ENCODE results near the gene TUBB. TPM values are rescaled to one million over a fixed set of nuclear protein-coding genes. Genes with fewer than 3 reads are reported as not detected.

The TUBB gene
- total and polyA plus RNA-seq, 9 of the 15 experiments (the other 6 are each of a cell fraction or from before 2014, with no cell fraction given) = 971 to 2,870 (median 1,478) TPM

DNA sequence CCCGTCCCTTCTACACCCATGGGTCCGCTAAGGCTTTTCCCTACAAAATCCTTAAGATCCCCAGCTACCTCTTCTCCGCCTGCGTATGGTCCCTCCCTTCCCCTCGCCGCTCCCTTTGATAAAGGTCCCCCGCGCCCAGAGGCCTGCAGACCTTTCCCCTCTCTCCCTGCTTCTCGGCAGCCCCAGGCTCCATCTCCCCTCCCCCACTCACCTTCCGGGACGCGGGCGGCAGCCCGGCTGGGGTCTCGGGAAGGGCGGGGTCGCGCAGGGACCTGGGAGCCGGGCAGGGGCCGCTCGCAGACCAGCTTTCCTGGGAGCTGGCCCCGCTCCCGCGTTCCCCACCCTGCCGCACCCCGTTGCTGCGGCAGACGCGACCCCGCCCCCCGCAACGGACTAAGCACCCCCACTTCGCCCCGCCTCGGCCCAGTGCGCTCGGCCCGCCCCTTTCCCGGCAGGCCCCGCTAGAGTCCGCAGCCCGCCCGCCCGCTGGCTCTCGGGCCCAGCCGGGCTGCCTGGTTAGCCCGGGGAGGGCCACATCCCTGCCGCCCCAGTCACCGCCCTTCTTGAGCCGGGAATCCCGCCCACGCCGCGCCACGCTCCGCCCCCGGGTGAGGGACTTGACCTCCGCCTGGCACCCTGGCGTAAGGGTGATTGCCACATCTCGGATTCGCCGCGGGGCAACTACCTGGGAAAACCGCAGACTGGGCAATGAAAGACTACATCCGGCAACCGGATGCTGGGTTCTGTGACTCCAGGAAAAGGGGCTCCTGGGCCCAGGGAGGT, 22.4 kb downstream of the TUBB start, which contains the start of gene FLOT1 (continued):
- TF ChIP-seq, protein P1, sequence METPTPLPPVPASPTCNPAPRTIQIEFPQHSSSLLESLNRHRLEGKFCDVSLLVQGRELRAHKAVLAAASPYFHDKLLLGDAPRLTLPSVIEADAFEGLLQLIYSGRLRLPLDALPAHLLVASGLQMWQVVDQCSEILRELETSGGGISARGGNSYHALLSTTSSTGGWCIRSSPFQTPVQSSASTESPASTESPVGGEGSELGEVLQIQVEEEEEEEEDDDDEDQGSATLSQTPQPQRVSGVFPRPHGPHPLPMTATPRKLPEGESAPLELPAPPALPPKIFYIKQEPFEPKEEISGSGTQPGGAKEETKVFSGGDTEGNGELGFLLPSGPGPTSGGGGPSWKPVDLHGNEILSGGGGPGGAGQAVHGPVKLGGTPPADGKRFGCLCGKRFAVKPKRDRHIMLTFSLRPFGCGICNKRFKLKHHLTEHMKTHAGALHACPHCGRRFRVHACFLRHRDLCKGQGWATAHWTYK (CRISPR knock-in tag; IDR thresholded peaks at IDR 0.05) = no peak; the same call in 1 of the 2 replicates
- TF ChIP-seq ARNT (IDR thresholded peaks at IDR 0.05) = no peak
- TF ChIP-seq, protein P2, sequence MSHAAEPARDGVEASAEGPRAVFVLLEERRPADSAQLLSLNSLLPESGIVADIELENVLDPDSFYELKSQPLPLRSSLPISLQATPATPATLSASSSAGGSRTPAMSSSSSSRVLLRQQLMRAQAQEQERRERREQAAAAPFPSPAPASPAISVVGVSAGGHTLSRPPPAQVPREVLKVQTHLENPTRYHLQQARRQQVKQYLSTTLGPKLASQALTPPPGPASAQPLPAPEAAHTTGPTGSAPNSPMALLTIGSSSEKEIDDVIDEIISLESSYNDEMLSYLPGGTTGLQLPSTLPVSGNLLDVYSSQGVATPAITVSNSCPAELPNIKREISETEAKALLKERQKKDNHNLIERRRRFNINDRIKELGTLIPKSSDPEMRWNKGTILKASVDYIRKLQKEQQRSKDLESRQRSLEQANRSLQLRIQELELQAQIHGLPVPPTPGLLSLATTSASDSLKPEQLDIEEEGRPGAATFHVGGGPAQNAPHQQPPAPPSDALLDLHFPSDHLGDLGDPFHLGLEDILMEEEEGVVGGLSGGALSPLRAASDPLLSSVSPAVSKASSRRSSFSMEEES (CRISPR knock-in tag; IDR thresholded peaks at IDR 0.05) = no peak
- TF ChIP-seq MCM7 (IDR thresholded peaks at IDR 0.05) = no peak
- no peak; the same call in 1 of the 2 replicates for TF ChIP-seq NR2C2 (CRISPR knock-in tag; IDR thresholded peaks at IDR 0.05)
- peak; percentile 89 for TF ChIP-seq NR2C2 (tag; IDR thresholded peaks at IDR 0.05)
- TF ChIP-seq COPS2 (conservative IDR thresholded peaks at IDR 0.05) = no peak
- TF ChIP-seq E2F3 (CRISPR knock-in tag; IDR thresholded peaks at IDR 0.05) = peak; percentile 6; the same call in 1 of the 2 replicates
- TF ChIP-seq, protein P3, sequence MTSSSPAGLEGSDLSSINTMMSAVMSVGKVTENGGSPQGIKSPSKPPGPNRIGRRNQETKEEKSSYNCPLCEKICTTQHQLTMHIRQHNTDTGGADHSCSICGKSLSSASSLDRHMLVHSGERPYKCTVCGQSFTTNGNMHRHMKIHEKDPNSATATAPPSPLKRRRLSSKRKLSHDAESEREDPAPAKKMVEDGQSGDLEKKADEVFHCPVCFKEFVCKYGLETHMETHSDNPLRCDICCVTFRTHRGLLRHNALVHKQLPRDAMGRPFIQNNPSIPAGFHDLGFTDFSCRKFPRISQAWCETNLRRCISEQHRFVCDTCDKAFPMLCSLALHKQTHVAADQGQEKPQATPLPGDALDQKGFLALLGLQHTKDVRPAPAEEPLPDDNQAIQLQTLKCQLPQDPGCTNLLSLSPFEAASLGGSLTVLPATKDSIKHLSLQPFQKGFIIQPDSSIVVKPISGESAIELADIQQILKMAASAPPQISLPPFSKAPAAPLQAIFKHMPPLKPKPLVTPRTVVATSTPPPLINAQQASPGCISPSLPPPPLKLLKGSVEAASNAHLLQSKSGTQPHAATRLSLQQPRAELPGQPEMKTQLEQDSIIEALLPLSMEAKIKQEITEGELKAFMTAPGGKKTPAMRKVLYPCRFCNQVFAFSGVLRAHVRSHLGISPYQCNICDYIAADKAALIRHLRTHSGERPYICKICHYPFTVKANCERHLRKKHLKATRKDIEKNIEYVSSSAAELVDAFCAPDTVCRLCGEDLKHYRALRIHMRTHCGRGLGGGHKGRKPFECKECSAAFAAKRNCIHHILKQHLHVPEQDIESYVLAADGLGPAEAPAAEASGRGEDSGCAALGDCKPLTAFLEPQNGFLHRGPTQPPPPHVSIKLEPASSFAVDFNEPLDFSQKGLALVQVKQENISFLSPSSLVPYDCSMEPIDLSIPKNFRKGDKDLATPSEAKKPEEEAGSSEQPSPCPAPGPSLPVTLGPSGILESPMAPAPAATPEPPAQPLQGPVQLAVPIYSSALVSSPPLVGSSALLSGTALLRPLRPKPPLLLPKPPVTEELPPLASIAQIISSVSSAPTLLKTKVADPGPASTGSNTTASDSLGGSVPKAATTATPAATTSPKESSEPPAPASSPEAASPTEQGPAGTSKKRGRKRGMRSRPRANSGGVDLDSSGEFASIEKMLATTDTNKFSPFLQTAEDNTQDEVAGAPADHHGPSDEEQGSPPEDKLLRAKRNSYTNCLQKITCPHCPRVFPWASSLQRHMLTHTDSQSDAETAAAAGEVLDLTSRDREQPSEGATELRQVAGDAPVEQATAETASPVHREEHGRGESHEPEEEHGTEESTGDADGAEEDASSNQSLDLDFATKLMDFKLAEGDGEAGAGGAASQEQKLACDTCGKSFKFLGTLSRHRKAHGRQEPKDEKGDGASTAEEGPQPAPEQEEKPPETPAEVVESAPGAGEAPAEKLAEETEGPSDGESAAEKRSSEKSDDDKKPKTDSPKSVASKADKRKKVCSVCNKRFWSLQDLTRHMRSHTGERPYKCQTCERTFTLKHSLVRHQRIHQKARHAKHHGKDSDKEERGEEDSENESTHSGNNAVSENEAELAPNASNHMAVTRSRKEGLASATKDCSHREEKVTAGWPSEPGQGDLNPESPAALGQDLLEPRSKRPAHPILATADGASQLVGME (CRISPR knock-in tag; IDR thresholded peaks at IDR 0.05) = peak; percentile 80
- TF ChIP-seq POLR3A (IDR thresholded peaks at IDR 0.05; ENCODE audit: borderline replicate concordance, extremely low read depth, insufficient read depth, insufficient read length) = no peak
- TF ChIP-seq KDM1A (IDR thresholded peaks at IDR 0.05) = no peak
- peak in 2 of 3 experiments; percentile 25 to 59 for TF ChIP-seq YY1 (IDR thresholded peaks at IDR 0.05; ENCODE audit: borderline replicate concordance in 1 of 3, control insufficient read depth in 1 of 3, extremely low read depth in 1 of 3, insufficient read depth in 3 of 3, insufficient read length in 1 of 3, insufficient replicate concordance in 2 of 3, low read depth in 1 of 3, low read length in 2 of 3)
- TF ChIP-seq, protein P4, sequence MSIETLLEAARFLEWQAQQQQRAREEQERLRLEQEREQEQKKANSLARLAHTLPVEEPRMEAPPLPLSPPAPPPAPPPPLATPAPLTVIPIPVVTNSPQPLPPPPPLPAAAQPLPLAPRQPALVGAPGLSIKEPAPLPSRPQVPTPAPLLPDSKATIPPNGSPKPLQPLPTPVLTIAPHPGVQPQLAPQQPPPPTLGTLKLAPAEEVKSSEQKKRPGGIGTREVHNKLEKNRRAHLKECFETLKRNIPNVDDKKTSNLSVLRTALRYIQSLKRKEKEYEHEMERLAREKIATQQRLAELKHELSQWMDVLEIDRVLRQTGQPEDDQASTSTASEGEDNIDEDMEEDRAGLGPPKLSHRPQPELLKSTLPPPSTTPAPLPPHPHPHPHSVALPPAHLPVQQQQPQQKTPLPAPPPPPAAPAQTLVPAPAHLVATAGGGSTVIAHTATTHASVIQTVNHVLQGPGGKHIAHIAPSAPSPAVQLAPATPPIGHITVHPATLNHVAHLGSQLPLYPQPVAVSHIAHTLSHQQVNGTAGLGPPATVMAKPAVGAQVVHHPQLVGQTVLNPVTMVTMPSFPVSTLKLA (conservative IDR thresholded peaks at IDR 0.05) = peak; percentile 75 to 77
- TF ChIP-seq TAF7 (tag; IDR thresholded peaks at IDR 0.05) = 0 out of 2 replicates have a peak, but pooled peaks have one; percentile 21
- no peak for TF ChIP-seq ZNF347 (CRISPR knock-in tag; IDR thresholded peaks at IDR 0.05; ENCODE audit: low read depth)

All from K562 (cell line).